Measurements from ENCODE around the gene URAD. TPM values are rescaled to one million over a fixed set of nuclear protein-coding genes. Genes with fewer than 3 reads are reported as not detected.

The URAD gene
- total and polyA plus RNA-seq, 4 donors: 0.17 TPM; not detected in 3

DNA sequence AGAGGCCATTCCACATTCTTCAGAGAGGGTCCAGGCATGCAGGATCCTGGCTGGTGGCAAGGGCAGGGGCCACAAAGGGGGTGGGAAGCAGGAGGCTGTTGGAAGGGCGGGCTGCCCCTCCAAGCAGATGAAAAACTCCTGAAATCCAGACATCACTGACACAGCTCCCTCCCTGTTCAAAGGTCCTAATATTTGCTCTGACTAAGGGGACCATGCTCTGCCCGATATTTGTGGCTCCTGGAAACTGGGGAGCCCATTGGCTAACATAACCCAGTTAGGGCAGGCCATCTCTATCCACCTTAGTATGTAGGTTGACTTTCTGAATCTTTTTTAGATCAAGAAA, 16.0 kb downstream of the URAD start:
- Histone ChIP-seq H3K36me3 (ENCODE audit: control insufficient read depth, insufficient read depth, low read length) (no peaks in the 10 kb centered on the region), H3K27me3 (ENCODE audit: control insufficient read depth, insufficient read depth, low read length) (peaks cover 99% of the 10 kb centered on the region), H3K4me3 (ENCODE audit: low read depth, low read length) (no peak overlapping the region), H3K9me3 (ENCODE audit: control insufficient read depth, insufficient read depth, low read length) (no peaks in the 10 kb centered on the region), H3K27ac (ENCODE audit: low read depth, low read length) (no peak overlapping the region), H3K4me1 (ENCODE audit: control insufficient read depth, insufficient read depth, low read length) (peaks cover 18% of the 10 kb centered on the region)
- WGBS (ENCODE audit: insufficient coverage): 57% methylated on average over 1 of the region's 2 CpGs
- no peak for DNase-seq (ENCODE audit: low read depth in 4 of 6, low spot score in 6 of 6)

DNA sequence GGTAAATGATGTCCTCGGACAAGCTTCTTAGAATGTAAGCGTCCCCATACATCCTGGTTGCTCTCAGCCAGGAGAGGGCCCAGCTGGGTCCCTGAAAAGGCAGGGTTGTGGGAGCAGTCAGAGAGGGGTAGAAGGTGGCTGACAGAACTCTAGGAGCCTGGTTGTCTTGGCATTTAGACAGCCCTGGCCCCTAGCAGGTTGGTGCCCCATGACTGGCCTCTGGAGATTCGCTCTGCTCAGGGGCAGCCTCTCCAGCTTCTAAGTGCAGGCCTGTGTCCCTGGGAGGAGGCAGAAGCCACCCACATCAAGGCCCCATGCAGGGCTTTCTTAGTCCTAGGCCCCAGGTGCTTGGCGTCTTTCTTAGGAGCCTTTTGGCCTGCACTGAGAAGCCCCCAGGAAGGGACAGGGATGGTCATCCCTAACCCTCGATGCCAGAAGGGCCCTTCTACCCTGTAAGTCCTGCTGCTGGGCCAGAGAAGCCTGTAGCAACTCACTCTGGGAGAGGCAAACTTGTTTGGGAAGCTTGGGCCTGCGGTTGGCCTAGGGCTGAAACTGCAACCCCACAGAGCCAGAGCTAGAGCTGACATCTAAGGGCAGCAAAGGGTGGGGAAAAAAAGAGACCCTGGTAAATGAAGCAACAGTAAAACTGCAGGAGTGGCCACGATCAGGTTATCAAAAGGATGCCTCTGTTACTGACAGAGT, 16.6 kb downstream of the URAD start:
- WGBS (ENCODE audit: insufficient coverage): 41% methylated on average over 7 of the region's 7 CpGs
- peaks cover 18% of the 10 kb centered on the region for H3K4me1 ChIP-seq (ENCODE audit: control insufficient read depth, insufficient read depth, low read length)
- H3K36me3 ChIP-seq (ENCODE audit: control insufficient read depth, insufficient read depth, low read length): no peaks in the 10 kb centered on the region
- H3K27ac ChIP-seq (ENCODE audit: low read depth, low read length): no peak overlapping the region
- no peaks in the 10 kb centered on the region for H3K9me3 ChIP-seq (ENCODE audit: control insufficient read depth, insufficient read depth, low read length)
- DNase-seq (ENCODE audit: low read depth in 4 of 6, low spot score in 6 of 6): no peak
- peaks cover 99% of the 10 kb centered on the region for H3K27me3 ChIP-seq (ENCODE audit: control insufficient read depth, insufficient read depth, low read length)
- H3K4me3 ChIP-seq (ENCODE audit: low read depth, low read length): no peak overlapping the region

GRCh38 chr13:27971236-27971645, 17.3 kb downstream of the URAD start:
- Histone ChIP-seq H3K4me3 (ENCODE audit: low read depth, low read length) (no peak overlapping the region), H3K4me1 (ENCODE audit: control insufficient read depth, insufficient read depth, low read length) (peaks cover 24% of the 10 kb centered on the region), H3K36me3 (ENCODE audit: control insufficient read depth, insufficient read depth, low read length) (no peaks in the 10 kb centered on the region), H3K27ac (ENCODE audit: low read depth, low read length) (no peak overlapping the region), H3K27me3 (ENCODE audit: control insufficient read depth, insufficient read depth, low read length) (peaks cover 99% of the 10 kb centered on the region), H3K9me3 (ENCODE audit: control insufficient read depth, insufficient read depth, low read length) (no peaks in the 10 kb centered on the region)
- 13% methylated on average over 12 of the region's 13 CpGs for WGBS (ENCODE audit: insufficient coverage)
- no peak for DNase-seq (ENCODE audit: low read depth in 4 of 6, low spot score in 6 of 6)

GRCh38 chr13:27970382-27971235, 17.9 kb downstream of the URAD start:
- Histone ChIP-seq H3K27ac (ENCODE audit: low read depth, low read length) (no peak overlapping the region), H3K27me3 (ENCODE audit: control insufficient read depth, insufficient read depth, low read length) (peaks cover 99% of the 10 kb centered on the region), H3K4me3 (ENCODE audit: low read depth, low read length) (no peak overlapping the region), H3K9me3 (ENCODE audit: control insufficient read depth, insufficient read depth, low read length) (no peaks in the 10 kb centered on the region), H3K36me3 (ENCODE audit: control insufficient read depth, insufficient read depth, low read length) (no peaks in the 10 kb centered on the region), H3K4me1 (ENCODE audit: control insufficient read depth, insufficient read depth, low read length) (peaks cover 26% of the 10 kb centered on the region)
- DNase-seq (ENCODE audit: low read depth in 4 of 6, low spot score in 6 of 6): no peak
- under 1% methylated on average over 45 of the region's 53 CpGs for WGBS (ENCODE audit: insufficient coverage)

DNA sequence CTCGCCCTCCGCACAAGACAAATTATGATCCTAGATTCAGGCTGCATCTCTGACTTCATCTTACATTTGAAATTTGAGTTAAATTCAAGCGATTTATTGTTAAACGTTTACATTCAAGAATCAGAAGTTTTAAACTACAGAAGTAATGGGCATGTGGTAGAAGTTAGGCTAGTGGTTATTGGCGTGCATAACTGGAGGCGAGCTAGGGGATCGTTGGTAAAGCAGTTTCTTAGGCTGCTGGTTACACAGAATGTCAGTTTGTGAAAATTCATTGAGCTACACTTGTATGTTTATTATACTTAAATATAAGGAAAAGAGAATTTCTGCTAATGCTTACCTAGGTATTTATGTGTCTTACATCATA, 18.6 kb downstream of the URAD start:
- Histone ChIP-seq H3K27me3 (ENCODE audit: control insufficient read depth, insufficient read depth, low read length) (peaks cover 99% of the 10 kb centered on the region), H3K4me3 (ENCODE audit: low read depth, low read length) (no peak overlapping the region), H3K36me3 (ENCODE audit: control insufficient read depth, insufficient read depth, low read length) (no peaks in the 10 kb centered on the region), H3K4me1 (ENCODE audit: control insufficient read depth, insufficient read depth, low read length) (peaks cover 25% of the 10 kb centered on the region), H3K9me3 (ENCODE audit: control insufficient read depth, insufficient read depth, low read length) (no peaks in the 10 kb centered on the region), H3K27ac (ENCODE audit: low read depth, low read length) (no peak overlapping the region)
- WGBS (ENCODE audit: insufficient coverage): no CpG with 5 or more reads among the region's 7 CpGs
- DNase-seq (ENCODE audit: low read depth in 4 of 6, low spot score in 6 of 6): no peak

DNA sequence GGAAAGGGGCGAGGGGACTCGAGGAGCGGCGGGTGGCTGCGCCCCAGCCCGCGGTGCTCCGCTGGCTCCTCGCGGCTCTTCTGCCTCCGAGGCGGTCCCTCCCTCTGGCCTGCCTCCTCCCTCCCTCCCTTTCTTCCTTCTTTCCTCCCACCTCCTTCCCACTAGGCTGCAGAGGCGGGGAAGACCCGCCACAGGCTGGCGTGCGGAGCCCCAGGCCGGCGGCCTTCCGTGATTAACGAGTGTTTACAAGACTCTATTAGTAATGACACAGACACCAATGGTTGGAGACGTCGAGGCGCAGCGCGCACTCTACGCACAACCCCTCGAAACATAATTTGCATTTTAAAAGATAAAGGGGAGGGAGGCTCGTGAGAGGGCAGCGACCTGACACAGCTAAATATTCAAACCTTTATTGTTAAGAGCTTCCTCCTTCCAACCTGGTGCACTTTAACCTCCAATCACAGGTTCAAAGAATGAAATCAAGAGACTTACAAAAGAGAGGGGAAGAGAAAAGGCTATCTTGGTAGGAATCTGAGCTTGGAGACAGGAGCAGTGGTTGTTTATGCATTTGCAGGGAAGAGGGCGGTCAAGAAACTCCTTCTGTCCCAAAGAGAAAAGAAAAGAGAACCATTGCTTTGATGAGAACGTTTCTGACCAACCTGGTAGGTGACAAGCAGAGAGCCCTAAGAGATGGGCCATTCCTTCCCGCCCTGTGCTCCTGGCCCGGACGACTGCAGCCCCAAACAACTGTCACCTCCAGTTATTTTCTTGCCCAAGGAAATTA, 19.2 kb downstream of the URAD start, which contains the start of gene CDX2:
CDX2 (minus strand) TSS at position 234 of the 784 bp plus-strand sequence. CDS start 309 bp downstream, outside the sequence.
- Histone ChIP-seq H3K36me3 (ENCODE audit: control insufficient read depth, insufficient read depth, low read length) (no peaks in the 10 kb centered on the region), H3K4me1 (ENCODE audit: control insufficient read depth, insufficient read depth, low read length) (peaks cover 25% of the 10 kb centered on the region), H3K9me3 (ENCODE audit: control insufficient read depth, insufficient read depth, low read length) (no peaks in the 10 kb centered on the region), H3K4me3 (ENCODE audit: low read depth, low read length) (no peak within 1 kb of the TSS), H3K27ac (ENCODE audit: low read depth, low read length) (no peak within 1 kb of the TSS), H3K27me3 (ENCODE audit: control insufficient read depth, insufficient read depth, low read length) (peaks cover 99% of the 10 kb centered on the region)
- DNase-seq (ENCODE audit: low read depth in 4 of 6, low spot score in 6 of 6): no peak
- WGBS (ENCODE audit: insufficient coverage): under 1% methylated on average over 14 of the region's 34 CpGs

GRCh38 chr13:27968316-27969081, 20.0 kb downstream of the URAD start:
- no peaks in the 10 kb centered on the region for H3K9me3 ChIP-seq (ENCODE audit: control insufficient read depth, insufficient read depth, low read length)
- H3K36me3 ChIP-seq (ENCODE audit: control insufficient read depth, insufficient read depth, low read length): no peaks in the 10 kb centered on the region
- H3K4me3 ChIP-seq (ENCODE audit: low read depth, low read length): no peak overlapping the region
- no peak overlapping the region for H3K27ac ChIP-seq (ENCODE audit: low read depth, low read length)
- H3K27me3 ChIP-seq (ENCODE audit: control insufficient read depth, insufficient read depth, low read length): peaks cover 98% of the 10 kb centered on the region
- H3K4me1 ChIP-seq (ENCODE audit: control insufficient read depth, insufficient read depth, low read length): peaks cover 25% of the 10 kb centered on the region
- WGBS (ENCODE audit: insufficient coverage): under 1% methylated on average over 86 of the region's 86 CpGs
- DNase-seq (ENCODE audit: low read depth in 4 of 6, low spot score in 6 of 6): no peak

DNA sequence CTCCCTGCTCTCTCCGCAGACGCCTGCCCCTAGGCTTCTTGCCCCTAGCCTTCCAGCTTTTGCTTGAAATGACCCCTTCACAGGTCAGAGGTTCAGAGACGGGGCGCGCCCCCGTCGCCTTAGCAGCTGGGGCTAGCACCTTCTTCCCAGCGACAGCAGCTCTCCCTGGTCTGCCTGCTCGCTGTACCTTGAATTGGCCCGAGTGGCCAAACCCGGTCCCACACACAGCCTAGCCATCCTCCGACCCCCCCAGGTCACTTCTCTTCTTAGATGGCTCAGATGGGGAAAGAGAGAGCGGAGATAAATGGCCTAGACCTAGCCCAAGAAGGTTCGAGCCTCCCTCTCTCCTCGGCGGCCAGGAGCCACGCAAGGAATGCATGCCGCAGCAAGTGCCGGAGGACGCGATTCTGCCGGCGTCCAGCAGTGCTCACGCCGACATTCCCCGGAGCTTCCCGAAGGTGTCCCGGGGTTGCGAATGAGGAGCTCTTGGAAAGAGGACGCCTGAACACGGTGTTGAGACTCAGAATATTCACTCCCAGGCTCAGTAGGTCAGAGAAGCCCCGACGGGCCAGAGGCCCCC, 20.7 kb downstream of the URAD start:
- under 1% methylated on average over 30 of the region's 33 CpGs for WGBS (ENCODE audit: insufficient coverage)
- Histone ChIP-seq H3K27me3 (ENCODE audit: control insufficient read depth, insufficient read depth, low read length) (peaks cover 98% of the 10 kb centered on the region), H3K4me1 (ENCODE audit: control insufficient read depth, insufficient read depth, low read length) (peaks cover 25% of the 10 kb centered on the region), H3K4me3 (ENCODE audit: low read depth, low read length) (no peak overlapping the region), H3K9me3 (ENCODE audit: control insufficient read depth, insufficient read depth, low read length) (no peaks in the 10 kb centered on the region), H3K27ac (ENCODE audit: low read depth, low read length) (no peak overlapping the region), H3K36me3 (ENCODE audit: control insufficient read depth, insufficient read depth, low read length) (no peaks in the 10 kb centered on the region)
- DNase-seq (ENCODE audit: low read depth in 4 of 6, low spot score in 6 of 6): no peak
